IMR-90 (cell line): ENCODE results near the gene RAPGEF2.

Experiments
- BHLHE40 ChIP-seq: fragments of 150-350 bp; IDR thresholded peaks from 2 replicates; pipeline ENCODE4 v1.6.1; 2016; ENCODE audit warnings: mild to moderate bottlenecking, low read depth, low read length
- CEBPB ChIP-seq: IDR thresholded peaks from 2 replicates; pipeline ENCODE4 v1.6.1; 2012; ENCODE audit warnings: low read depth, low read length, improper control_type of control experiment
- FOS ChIP-seq: fragments of 150-350 bp; IDR thresholded peaks from 2 replicates; pipeline ENCODE4 v1.6.1; 2016; ENCODE audit warnings: low read depth, low read length
- MXI1 ChIP-seq: IDR thresholded peaks from 2 replicates; pipeline ENCODE4 v1.6.1; 2012; ENCODE audit warnings: low read depth, mild to moderate bottlenecking, low read length, moderate library complexity, borderline replicate concordance
- NFE2L2 ChIP-seq: fragments of 150-350 bp; IDR thresholded peaks from 2 replicates; pipeline ENCODE4 v1.6.1; 2016; ENCODE audit warnings: low read depth, mild to moderate bottlenecking, low read length
- POLR2A ChIP-seq: IDR thresholded peaks from 2 replicates; pipeline ENCODE4 v1.6.1; 2012; ENCODE audit warnings: mild to moderate bottlenecking, low read depth, low read length
- RFX5 ChIP-seq: IDR thresholded peaks from 2 replicates; pipeline ENCODE4 v1.8.0; 2012; ENCODE audit warnings: low read depth, mild to moderate bottlenecking, low read length, moderate library complexity
- SMC3 ChIP-seq: fragments of 150-350 bp; IDR thresholded peaks from 2 replicates; pipeline ENCODE4 v1.6.1; 2016; ENCODE audit warnings: low read depth, mild to moderate bottlenecking, antibody characterized with exemption, low read length, moderate library complexity
- USF2 ChIP-seq: fragments of 150-350 bp; IDR thresholded peaks from 2 replicates; pipeline ENCODE4 v1.6.1; 2017; ENCODE audit warnings: mild to moderate bottlenecking, antibody characterized with exemption, low read length, low read depth
- TF ChIP-seq, protein P1 (sequence below): conservative IDR thresholded peaks from 2 replicates; pipeline ENCODE4 v1.5.1; 2012; ENCODE audit warnings: mild to moderate bottlenecking, low read depth, low read length, improper control_type of control experiment

GRCh38 chr4:159216834-159217233 lies 114.0 kb downstream of the RAPGEF2 start:
- TF ChIP-seq, protein P1, sequence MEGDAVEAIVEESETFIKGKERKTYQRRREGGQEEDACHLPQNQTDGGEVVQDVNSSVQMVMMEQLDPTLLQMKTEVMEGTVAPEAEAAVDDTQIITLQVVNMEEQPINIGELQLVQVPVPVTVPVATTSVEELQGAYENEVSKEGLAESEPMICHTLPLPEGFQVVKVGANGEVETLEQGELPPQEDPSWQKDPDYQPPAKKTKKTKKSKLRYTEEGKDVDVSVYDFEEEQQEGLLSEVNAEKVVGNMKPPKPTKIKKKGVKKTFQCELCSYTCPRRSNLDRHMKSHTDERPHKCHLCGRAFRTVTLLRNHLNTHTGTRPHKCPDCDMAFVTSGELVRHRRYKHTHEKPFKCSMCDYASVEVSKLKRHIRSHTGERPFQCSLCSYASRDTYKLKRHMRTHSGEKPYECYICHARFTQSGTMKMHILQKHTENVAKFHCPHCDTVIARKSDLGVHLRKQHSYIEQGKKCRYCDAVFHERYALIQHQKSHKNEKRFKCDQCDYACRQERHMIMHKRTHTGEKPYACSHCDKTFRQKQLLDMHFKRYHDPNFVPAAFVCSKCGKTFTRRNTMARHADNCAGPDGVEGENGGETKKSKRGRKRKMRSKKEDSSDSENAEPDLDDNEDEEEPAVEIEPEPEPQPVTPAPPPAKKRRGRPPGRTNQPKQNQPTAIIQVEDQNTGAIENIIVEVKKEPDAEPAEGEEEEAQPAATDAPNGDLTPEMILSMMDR: no peak
- TF ChIP-seq BHLHE40: no peak
- no peak for TF ChIP-seq POLR2A
- no peak for TF ChIP-seq USF2
- no peak for TF ChIP-seq RFX5
- no peak for TF ChIP-seq NFE2L2
- TF ChIP-seq SMC3: no peak
- no peak for TF ChIP-seq CEBPB
- TF ChIP-seq FOS: no peak
- TF ChIP-seq MXI1: no peak
